Keratinocyte (primary cell): ENCODE results near the gene IFIT2. TPM values are rescaled to one million over a fixed set of nuclear protein-coding genes. Genes with fewer than 3 reads are reported as not detected.

Source experiments
- DNase-seq: peaks from one replicate; pipeline ENCODE4 v3.0.0-alpha.2; 2011; ENCODE audit warnings: low read depth, missing footprints, low spot score
- FAIRE-seq: peaks from 2 replicates; lab custom pipeline; 2011; peaks lifted over from hg19 to GRCh38; lab: Jason Lieb, UNC
- H2AFZ ChIP-seq: 2 replicates; pipeline ENCODE4 v1.6.0; 2012; ENCODE audit warnings: low read length, control low read depth, inconsistent platforms; ENCODE audit not compliant: control insufficient read depth
- H3K27ac ChIP-seq: 2 replicates; pipeline ENCODE4 v1.5.1; 2011; ENCODE audit warnings: low read length; ENCODE audit not compliant: control insufficient read depth, insufficient read depth
- H3K27me3 ChIP-seq: 3 replicates; pipeline ENCODE4 v1.6.0; 2011; ENCODE audit warnings: low read length; ENCODE audit not compliant: control insufficient read depth, insufficient read depth; ENCODE audit errors: extremely low read depth
- H3K36me3 ChIP-seq, 2 experiments: 2 replicates in 1 of 2; 3 replicates in 1 of 2; pipeline ENCODE4 v1.5.1; 2011; ENCODE audit warnings: low read length in 2 of 2, mild to moderate bottlenecking in 1 of 2; ENCODE audit not compliant: control insufficient read depth in 2 of 2, insufficient read depth in 2 of 2; ENCODE audit errors: extremely low read depth in 1 of 2
- H3K4me1 ChIP-seq: 3 replicates; pipeline ENCODE4 v1.5.1; 2011; ENCODE audit warnings: low read length; ENCODE audit not compliant: control insufficient read depth, insufficient read depth; ENCODE audit errors: extremely low read depth
- H3K4me2 ChIP-seq: 3 replicates; pipeline ENCODE4 v1.6.0; 2011; ENCODE audit warnings: low read depth, low read length; ENCODE audit not compliant: control insufficient read depth, insufficient read depth; ENCODE audit errors: extremely low read depth
- H3K4me3 ChIP-seq, 3 experiments: fragments of 200-600 bp in 1 of 3; sonication (generic) in 1 of 3; 2 replicates in 2 of 3; 3 replicates in 1 of 3; pipeline ENCODE4 v1.5.1; 2011 to 2016; ENCODE audit warnings: low read length in 3 of 3, mild to moderate bottlenecking in 3 of 3, control low read depth in 2 of 3, inconsistent platforms in 1 of 3, low read depth in 1 of 3, mixed read lengths in 1 of 3, mixed run types in 1 of 3, moderate library complexity in 1 of 3; ENCODE audit not compliant: control insufficient read depth in 2 of 3, insufficient read depth in 2 of 3; ENCODE audit errors: extremely low read depth in 1 of 3
- H3K79me2 ChIP-seq: 2 replicates; pipeline ENCODE4 v1.6.0; 2012; ENCODE audit warnings: low read length; ENCODE audit not compliant: control insufficient read depth, insufficient read depth
- H3K9ac ChIP-seq: 3 replicates; pipeline ENCODE4 v1.6.0; 2011; ENCODE audit warnings: low read length; ENCODE audit not compliant: control insufficient read depth, insufficient read depth; ENCODE audit errors: extremely low read depth
- H3K9me1 ChIP-seq: 3 replicates; pipeline ENCODE4 v1.6.0; 2011; ENCODE audit warnings: low read length; ENCODE audit not compliant: control insufficient read depth, insufficient read depth; ENCODE audit errors: extremely low read depth
- H3K9me3 ChIP-seq: 2 replicates; pipeline ENCODE4 v1.5.1; 2012; ENCODE audit warnings: low read depth, low read length; ENCODE audit not compliant: control insufficient read depth
- H4K20me1 ChIP-seq: 3 replicates; pipeline ENCODE4 v1.6.0; 2011; ENCODE audit warnings: low read length; ENCODE audit not compliant: control insufficient read depth, insufficient read depth; ENCODE audit errors: extremely low read depth
- CTCF ChIP-seq, 3 experiments: IDR thresholded peaks in 1 of 3; conservative IDR thresholded peaks in 1 of 3; optimal IDR thresholded peaks in 1 of 3; 2 replicates in 2 of 3; 3 replicates in 1 of 3; pipeline versions ENCODE3 to v1.5.1; 2011; ENCODE audit warnings: low read length in 3 of 3, mild to moderate bottlenecking in 3 of 3, moderate library complexity in 2 of 3, control low read depth in 1 of 3, inconsistent platforms in 1 of 3; ENCODE audit not compliant: insufficient read depth in 2 of 3; ENCODE audit errors: extremely low read depth in 1 of 3
- EZH2 ChIP-seq: IDR thresholded peaks from one replicate; pipeline ENCODE4 v1.6.1; 2012; ENCODE audit warnings: inconsistent platforms, mild to moderate bottlenecking, low read length, moderate library complexity
- dilution Hi-C: fragments of 300-500 bp; cut with MboI; formaldehyde crosslinking; loops from one replicate; pipeline ENCODE4 v1.7.0; 2020; ENCODE audit warnings: low sequenced_read_pairs; ENCODE audit not compliant: extremely low pct_ligation_motif_present
- polyA plus RNA-seq, 5 experiments: library from polyadenylated mRNA; depleted of rRNA in 3 of 5; stranded (reverse) in 3 of 5; stranded (forward) in 1 of 5; unstranded in 1 of 5; fragments of >200 nt; gene quantifications; 1 replicate in 1 of 5; 2 replicates in 3 of 5; 3 replicates in 1 of 5; pipeline versions ENCODE4 v1.2.1 to v1.2.3, GENCODE V29; 2011 to 2012; ENCODE audit warnings: missing spikeins in 2 of 5, low read depth in 1 of 5, low replicate concordance in 1 of 5

Gene IFIT2
- polyA plus RNA-seq, 1 donor (not counting 4 experiments of a cell fraction or from before 2014, with no cell fraction given) = 3.9 TPM

- no peak for DNase-seq
- peaks cover 18% of the 10 kb centered on the region for H3K4me1 ChIP-seq
- H3K4me2 ChIP-seq = no peak overlapping the region
- no peak overlapping the region for H2AFZ ChIP-seq
- no peak overlapping the region for H3K4me3 ChIP-seq
- no peaks in the 10 kb centered on the region for H3K79me2 ChIP-seq
- TF ChIP-seq EZH2 (no peak), CTCF (optimal IDR thresholded peaks at IDR 0.05 in 1 of 3, IDR thresholded peaks at IDR 0.05 in 1 of 3, conservative IDR thresholded peaks at IDR 0.05 in 1 of 3; ENCODE audit: extremely low read depth in 1 of 3, insufficient read depth in 2 of 3, low read length in 3 of 3) (no peak)
- dilution Hi-C loops = no loop called here
- H3K27ac ChIP-seq = no peak overlapping the region
- no peak for FAIRE-seq
- no peaks in the 10 kb centered on the region for H3K9me3 ChIP-seq
- no peaks in the 10 kb centered on the region for H3K27me3 ChIP-seq
- no peak overlapping the region for H3K9ac ChIP-seq
- H3K9me1 ChIP-seq = no peaks in the 10 kb centered on the region
- peaks cover 0 to 3% of the 10 kb centered on the region in 2 experiments for H3K36me3 ChIP-seq
- H4K20me1 ChIP-seq = no peaks in the 10 kb centered on the region
Observed at GRCh38 chr10:89304446-89304845, 2.6 kb downstream of the IFIT2 start.

GRCh38 chr10:89304925-89305324, 3.1 kb downstream of the IFIT2 start:
- dilution Hi-C loops = no loop called here

More at GRCh38 chr10:89304925-89305324, 3.1 kb downstream of the IFIT2 start:
- Histone ChIP-seq H3K27me3 (no peaks in the 10 kb centered on the region), H3K4me2 (no peak overlapping the region), H3K4me1 (peaks cover 18% of the 10 kb centered on the region), H3K4me3 (no peak overlapping the region), H3K27ac (no peak overlapping the region), H3K9me3 (no peaks in the 10 kb centered on the region), H3K9me1 (no peaks in the 10 kb centered on the region), H2AFZ (no peak overlapping the region), H3K36me3 (peaks cover 0 to 3% of the 10 kb centered on the region in 2 experiments), H4K20me1 (no peaks in the 10 kb centered on the region), H3K9ac (no peak overlapping the region), H3K79me2 (no peaks in the 10 kb centered on the region)
- TF ChIP-seq EZH2 (no peak), CTCF (optimal IDR thresholded peaks at IDR 0.05 in 1 of 3, IDR thresholded peaks at IDR 0.05 in 1 of 3, conservative IDR thresholded peaks at IDR 0.05 in 1 of 3; ENCODE audit: extremely low read depth in 1 of 3, insufficient read depth in 2 of 3, low read length in 3 of 3) (no peak)
- DNase-seq (no peak), FAIRE-seq (no peak)
